Transverse colon (tissue), 3 donors: ENCODE data around the gene TBC1D16.

Experiments used
- POLR2A ChIP-seq: fragments of 450-650 bp; IDR thresholded peaks from one replicate; pipeline ENCODE4 v1.6.1; 2016; ENCODE audit warnings: antibody characterized with exemption, mild to moderate bottlenecking, moderate library complexity
- TF ChIP-seq, protein P1 (sequence below), 5 experiments: fragments of 200-600 bp in 3 of 5; fragments of 450-650 bp in 2 of 5; sonication (generic) in 3 of 5; IDR thresholded peaks; 1 replicate in 2 of 5; 2 replicates in 3 of 5; pipeline ENCODE4 v1.5.1; 2016 to 2017; ENCODE audit warnings: antibody characterized with exemption in 5 of 5, inconsistent platforms in 3 of 5, mild to moderate bottlenecking in 2 of 5, moderate library complexity in 1 of 5

DNA sequence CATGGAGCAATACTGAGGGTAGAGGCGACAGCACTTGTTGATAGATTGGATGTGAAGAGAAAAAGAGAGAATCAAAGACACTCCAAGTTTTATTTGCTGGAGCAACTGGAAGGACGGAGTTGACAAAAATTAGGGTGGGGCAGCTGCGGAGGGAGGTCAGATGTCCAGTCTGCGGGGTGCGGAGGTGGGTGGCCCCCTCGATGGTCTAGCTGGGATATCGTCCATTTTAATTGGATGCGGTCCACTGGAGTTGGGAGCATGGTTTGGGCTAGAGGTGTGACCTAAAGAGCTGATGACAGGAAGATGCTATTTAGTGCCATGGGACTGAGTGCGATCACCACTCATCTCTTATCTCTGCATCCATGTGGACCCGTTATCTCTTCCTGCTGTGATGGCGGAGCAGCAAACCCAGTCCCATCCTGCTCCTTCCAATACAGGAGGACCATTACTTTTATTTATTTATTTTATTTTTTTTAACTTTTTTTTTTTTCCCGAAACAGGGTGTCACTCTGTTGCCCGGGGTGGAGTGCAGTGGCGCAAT, 148.2 kb downstream of the TBC1D16 start:
- TF ChIP-seq, protein P1, sequence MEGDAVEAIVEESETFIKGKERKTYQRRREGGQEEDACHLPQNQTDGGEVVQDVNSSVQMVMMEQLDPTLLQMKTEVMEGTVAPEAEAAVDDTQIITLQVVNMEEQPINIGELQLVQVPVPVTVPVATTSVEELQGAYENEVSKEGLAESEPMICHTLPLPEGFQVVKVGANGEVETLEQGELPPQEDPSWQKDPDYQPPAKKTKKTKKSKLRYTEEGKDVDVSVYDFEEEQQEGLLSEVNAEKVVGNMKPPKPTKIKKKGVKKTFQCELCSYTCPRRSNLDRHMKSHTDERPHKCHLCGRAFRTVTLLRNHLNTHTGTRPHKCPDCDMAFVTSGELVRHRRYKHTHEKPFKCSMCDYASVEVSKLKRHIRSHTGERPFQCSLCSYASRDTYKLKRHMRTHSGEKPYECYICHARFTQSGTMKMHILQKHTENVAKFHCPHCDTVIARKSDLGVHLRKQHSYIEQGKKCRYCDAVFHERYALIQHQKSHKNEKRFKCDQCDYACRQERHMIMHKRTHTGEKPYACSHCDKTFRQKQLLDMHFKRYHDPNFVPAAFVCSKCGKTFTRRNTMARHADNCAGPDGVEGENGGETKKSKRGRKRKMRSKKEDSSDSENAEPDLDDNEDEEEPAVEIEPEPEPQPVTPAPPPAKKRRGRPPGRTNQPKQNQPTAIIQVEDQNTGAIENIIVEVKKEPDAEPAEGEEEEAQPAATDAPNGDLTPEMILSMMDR (IDR thresholded peaks at IDR 0.05): no peak
- no peak for TF ChIP-seq POLR2A
